GM23338 (cell line): ENCODE results near the gene ETV3. TPM values are rescaled to one million over a fixed set of nuclear protein-coding genes. Genes with fewer than 3 reads are reported as not detected.
A peak's percentile ranks its signal among the peaks of the same experiment; 100 is the strongest.

Experiments used
- ATAC-seq: fragments of 200-7000 bp; cut with Tn5 transposase; 3 replicates; pipeline ENCODE4 v1.9.1; 2020
- DNase-seq: peaks from one replicate; pipeline ENCODE4 v3.0.0-alpha.2; 2015; ENCODE audit warnings: low spot score
- H2AFZ ChIP-seq: fragments of 200-600 bp; sonication (generic); 2 replicates; pipeline ENCODE4 v1.8.0; 2016; ENCODE audit warnings: antibody characterized with exemption, mild to moderate bottlenecking, moderate library complexity
- H3F3A ChIP-seq: fragments of 200-600 bp; sonication (generic); replicated peaks from 2 replicates; pipeline ENCODE4 v1.8.0; 2017; ENCODE audit warnings: antibody characterized with exemption, mixed run types, low read depth
- H3K27ac ChIP-seq: fragments of 200-600 bp; sonication (generic); 2 replicates; pipeline ENCODE4 v1.6.1; 2016; ENCODE audit warnings: low read depth
- H3K27me3 ChIP-seq: fragments of 200-600 bp; sonication (generic); 2 replicates; pipeline ENCODE4 v1.8.0; 2016; ENCODE audit warnings: mild to moderate bottlenecking, mixed run types, moderate library complexity; ENCODE audit not compliant: insufficient read depth
- H3K36me3 ChIP-seq: fragments of 200-600 bp; sonication (generic); 2 replicates; pipeline ENCODE4 v1.8.0; 2016; ENCODE audit warnings: mild to moderate bottlenecking; ENCODE audit not compliant: insufficient read depth
- H3K4me1 ChIP-seq: fragments of 200-600 bp; sonication (generic); 2 replicates; pipeline ENCODE4 v1.8.0; 2016; ENCODE audit warnings: mild to moderate bottlenecking, moderate library complexity; ENCODE audit not compliant: insufficient read depth
- H3K4me2 ChIP-seq: fragments of 200-600 bp; sonication (generic); 2 replicates; pipeline ENCODE4 v1.7.1; 2017; ENCODE audit warnings: mixed run types
- H3K4me3 ChIP-seq: fragments of 200-600 bp; sonication (generic); 2 replicates; pipeline ENCODE4 v1.6.1; 2016; ENCODE audit warnings: mixed run types
- H3K79me2 ChIP-seq: fragments of 200-600 bp; sonication (generic); replicated peaks from 2 replicates; pipeline ENCODE4 v1.8.0; 2017; ENCODE audit warnings: mild to moderate bottlenecking; ENCODE audit not compliant: insufficient read depth
- H3K9me2 ChIP-seq: fragments of 200-600 bp; sonication (generic); 2 replicates; pipeline ENCODE4 v1.8.0; 2017; ENCODE audit not compliant: insufficient read depth
- H4K20me1 ChIP-seq: fragments of 200-600 bp; sonication (generic); replicated peaks from 2 replicates; pipeline ENCODE4 v1.8.0; 2017; ENCODE audit warnings: mild to moderate bottlenecking; ENCODE audit not compliant: insufficient read depth
- H3K27ac Mint-ChIP-seq: 2 replicates; pipeline ENCODE4 v1.8.0; 2020; ENCODE audit warnings: inconsistent platforms, mild to moderate bottlenecking, moderate library complexity, mixed read lengths
- H3K27me3 Mint-ChIP-seq: 3 replicates; pipeline ENCODE4 v1.8.0; 2022; ENCODE audit warnings: low read depth, mild to moderate bottlenecking, moderate library complexity, mixed read lengths, inconsistent platforms; ENCODE audit not compliant: insufficient read depth, poor library complexity
- H3K36me3 Mint-ChIP-seq: 3 replicates; pipeline ENCODE4 v1.8.0; 2021; ENCODE audit warnings: low read depth, mild to moderate bottlenecking, inconsistent platforms, moderate library complexity, mixed read lengths
- H3K4me1 Mint-ChIP-seq: 3 replicates; pipeline ENCODE4 v1.8.0; 2020; ENCODE audit warnings: mild to moderate bottlenecking, inconsistent platforms, mixed read lengths
- H3K4me3 Mint-ChIP-seq: 3 replicates; pipeline ENCODE4 v1.8.0; 2021; ENCODE audit warnings: moderate library complexity, mild to moderate bottlenecking, inconsistent platforms, mixed read lengths
- H3K9me3 Mint-ChIP-seq: 3 replicates; pipeline ENCODE4 v1.8.0; 2020; ENCODE audit warnings: moderate library complexity, mild to moderate bottlenecking, inconsistent platforms, mixed read lengths
- CREB1 ChIP-seq: fragments of 250-450 bp; sonication (Bioruptor Pico); IDR thresholded peaks from 2 replicates; pipeline ENCODE4 v1.5.0; 2020; ENCODE audit warnings: low read depth, mild to moderate bottlenecking, moderate library complexity
- EZH2phosphoT487 ChIP-seq: fragments of 200-600 bp; sonication (generic); IDR thresholded peaks from one replicate; pipeline ENCODE4 v1.8.1; 2018; ENCODE audit warnings: antibody characterized with exemption; ENCODE audit not compliant: unreplicated experiment
- STAT1 ChIP-seq: IDR thresholded peaks from one replicate; pipeline ENCODE4 v1.6.1; 2016; ENCODE audit warnings: antibody characterized with exemption; ENCODE audit not compliant: unreplicated experiment
- ZNF114 ChIP-seq: fragments of 250-450 bp; sonication (Bioruptor Pico); IDR thresholded peaks from 2 replicates; pipeline ENCODE4 v1.5.0; 2020; ENCODE audit warnings: mild to moderate bottlenecking, moderate library complexity
- polyA plus RNA-seq: library from polyadenylated mRNA; unstranded; fragments of >200 nt; fragmentation: Nextera tagmentation; extraction: Ambion mirVana; gene quantifications from 2 replicates; pipeline ENCODE4 v1.2.1, GENCODE V29; 2016
- total RNA-seq: library from RNA; depleted of rRNA; stranded (reverse); fragments of >200 nt; shearing (Covaris generic); gene quantifications from 2 replicates; pipeline ENCODE4 v1.2.3, GENCODE V29; 2014
- TF ChIP-seq, protein P1 (sequence below), 2 experiments: fragments of 200-600 bp in 1 of 2; sonication (generic) in 1 of 2; conservative IDR thresholded peaks; 2 replicates each; pipeline versions ENCODE4 v1.5.1 to v1.6.1; 2016 to 2017; ENCODE audit warnings: antibody characterized with exemption in 2 of 2, low read depth in 2 of 2, mild to moderate bottlenecking in 2 of 2, moderate library complexity in 1 of 2
- TF ChIP-seq, protein P2 (sequence below): IDR thresholded peaks from one replicate; pipeline ENCODE4 v1.6.1; 2018; ENCODE audit warnings: antibody characterized with exemption; ENCODE audit not compliant: unreplicated experiment
- TF ChIP-seq, protein P3 (sequence below): fragments of 250-450 bp; sonication (Bioruptor Pico); IDR thresholded peaks from 2 replicates; pipeline ENCODE4 v1.5.0; 2020; ENCODE audit warnings: mild to moderate bottlenecking, moderate library complexity

The ETV3 gene
- total and polyA plus RNA-seq, 2 experiments from 2014 or later = 8.1 to 19.6 TPM

GRCh38 chr1:157104598-157105293 lies 33.4 kb downstream of the ETV3 start:
- Histone ChIP-seq H3F3A (no peaks in the 10 kb centered on the region), H3K4me2 (no peak overlapping the region), H3K4me3 (no peak overlapping the region), H3K27me3 (0 out of 2 replicates have a peak, but pooled peaks cover 6% of the 10 kb centered on the region), H4K20me1 (no peaks in the 10 kb centered on the region), H3K9me2 (no peaks in the 10 kb centered on the region), H3K79me2 (no peaks in the 10 kb centered on the region), H2AFZ (peak overlapping the region; percentile 38; the same call in 1 of the 2 replicates), H3K27ac (no peak overlapping the region), H3K36me3 (no peaks in the 10 kb centered on the region), H3K4me1 (peaks cover 8% of the 10 kb centered on the region; the same call in 1 of the 2 replicates)
- H3K4me1 Mint-ChIP-seq = peaks cover 20% of the 10 kb centered on the region
- no peak; the same call in 2 of the 3 replicates for ATAC-seq
- no peak overlapping the region for H3K27ac Mint-ChIP-seq
- peaks cover 9% of the 10 kb centered on the region for H3K27me3 Mint-ChIP-seq
- no peaks in the 10 kb centered on the region; the same call in 2 of the 3 replicates for H3K36me3 Mint-ChIP-seq
- TF ChIP-seq CREB1 (CRISPR knock-in tag) (no peak), STAT1 (no peak), ZNF114 (no peak)
- TF ChIP-seq, protein P1, sequence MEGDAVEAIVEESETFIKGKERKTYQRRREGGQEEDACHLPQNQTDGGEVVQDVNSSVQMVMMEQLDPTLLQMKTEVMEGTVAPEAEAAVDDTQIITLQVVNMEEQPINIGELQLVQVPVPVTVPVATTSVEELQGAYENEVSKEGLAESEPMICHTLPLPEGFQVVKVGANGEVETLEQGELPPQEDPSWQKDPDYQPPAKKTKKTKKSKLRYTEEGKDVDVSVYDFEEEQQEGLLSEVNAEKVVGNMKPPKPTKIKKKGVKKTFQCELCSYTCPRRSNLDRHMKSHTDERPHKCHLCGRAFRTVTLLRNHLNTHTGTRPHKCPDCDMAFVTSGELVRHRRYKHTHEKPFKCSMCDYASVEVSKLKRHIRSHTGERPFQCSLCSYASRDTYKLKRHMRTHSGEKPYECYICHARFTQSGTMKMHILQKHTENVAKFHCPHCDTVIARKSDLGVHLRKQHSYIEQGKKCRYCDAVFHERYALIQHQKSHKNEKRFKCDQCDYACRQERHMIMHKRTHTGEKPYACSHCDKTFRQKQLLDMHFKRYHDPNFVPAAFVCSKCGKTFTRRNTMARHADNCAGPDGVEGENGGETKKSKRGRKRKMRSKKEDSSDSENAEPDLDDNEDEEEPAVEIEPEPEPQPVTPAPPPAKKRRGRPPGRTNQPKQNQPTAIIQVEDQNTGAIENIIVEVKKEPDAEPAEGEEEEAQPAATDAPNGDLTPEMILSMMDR (conservative IDR thresholded peaks at IDR 0.05; ENCODE audit: low read depth in 2 of 2) = no peak
- H3K9me3 Mint-ChIP-seq = no peaks in the 10 kb centered on the region; the same call in 2 of the 3 replicates
- DNase-seq = no peak
- H3K4me3 Mint-ChIP-seq = no peak overlapping the region

DNA sequence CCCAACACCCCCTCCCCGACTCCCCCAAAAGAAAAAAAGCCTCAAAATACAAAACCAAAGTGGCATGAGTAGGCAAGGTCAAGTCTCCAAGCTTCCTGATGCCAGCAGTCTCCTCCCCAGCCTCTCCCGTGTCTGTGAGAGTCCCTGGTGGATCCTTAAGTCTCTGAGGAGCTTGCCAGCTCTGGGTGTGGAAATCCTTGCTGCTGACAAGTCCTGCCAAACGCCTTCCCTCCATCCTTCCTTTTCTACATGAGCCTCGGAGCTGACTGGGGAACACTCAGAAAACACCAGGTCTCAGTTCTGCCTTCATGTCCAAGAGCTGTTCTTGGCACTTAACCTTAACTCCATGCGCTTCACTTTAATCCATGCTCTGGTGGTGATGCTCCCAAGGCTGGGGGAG lies 34.9 kb downstream of the ETV3 start:
- Histone ChIP-seq H2AFZ (no peak overlapping the region), H3K36me3 (no peaks in the 10 kb centered on the region), H4K20me1 (no peaks in the 10 kb centered on the region), H3K79me2 (no peaks in the 10 kb centered on the region), H3F3A (no peaks in the 10 kb centered on the region), H3K4me3 (no peak overlapping the region), H3K27me3 (0 out of 2 replicates have a peak, but pooled peaks cover 6% of the 10 kb centered on the region), H3K4me1 (peaks cover 8% of the 10 kb centered on the region; the same call in 1 of the 2 replicates), H3K4me2 (no peak overlapping the region), H3K27ac (no peak overlapping the region), H3K9me2 (no peaks in the 10 kb centered on the region)
- H3K36me3 Mint-ChIP-seq = no peaks in the 10 kb centered on the region; the same call in 2 of the 3 replicates
- H3K4me3 Mint-ChIP-seq = no peak overlapping the region
- H3K27me3 Mint-ChIP-seq = peaks cover 5% of the 10 kb centered on the region
- peaks cover 18% of the 10 kb centered on the region for H3K4me1 Mint-ChIP-seq
- no peak overlapping the region for H3K27ac Mint-ChIP-seq
- H3K9me3 Mint-ChIP-seq = no peaks in the 10 kb centered on the region; the same call in 2 of the 3 replicates
- ATAC-seq = no peak
- no peak for DNase-seq
- TF ChIP-seq EZH2phosphoT487 (no peak), CREB1 (CRISPR knock-in tag) (no peak)
- TF ChIP-seq, protein P2, sequence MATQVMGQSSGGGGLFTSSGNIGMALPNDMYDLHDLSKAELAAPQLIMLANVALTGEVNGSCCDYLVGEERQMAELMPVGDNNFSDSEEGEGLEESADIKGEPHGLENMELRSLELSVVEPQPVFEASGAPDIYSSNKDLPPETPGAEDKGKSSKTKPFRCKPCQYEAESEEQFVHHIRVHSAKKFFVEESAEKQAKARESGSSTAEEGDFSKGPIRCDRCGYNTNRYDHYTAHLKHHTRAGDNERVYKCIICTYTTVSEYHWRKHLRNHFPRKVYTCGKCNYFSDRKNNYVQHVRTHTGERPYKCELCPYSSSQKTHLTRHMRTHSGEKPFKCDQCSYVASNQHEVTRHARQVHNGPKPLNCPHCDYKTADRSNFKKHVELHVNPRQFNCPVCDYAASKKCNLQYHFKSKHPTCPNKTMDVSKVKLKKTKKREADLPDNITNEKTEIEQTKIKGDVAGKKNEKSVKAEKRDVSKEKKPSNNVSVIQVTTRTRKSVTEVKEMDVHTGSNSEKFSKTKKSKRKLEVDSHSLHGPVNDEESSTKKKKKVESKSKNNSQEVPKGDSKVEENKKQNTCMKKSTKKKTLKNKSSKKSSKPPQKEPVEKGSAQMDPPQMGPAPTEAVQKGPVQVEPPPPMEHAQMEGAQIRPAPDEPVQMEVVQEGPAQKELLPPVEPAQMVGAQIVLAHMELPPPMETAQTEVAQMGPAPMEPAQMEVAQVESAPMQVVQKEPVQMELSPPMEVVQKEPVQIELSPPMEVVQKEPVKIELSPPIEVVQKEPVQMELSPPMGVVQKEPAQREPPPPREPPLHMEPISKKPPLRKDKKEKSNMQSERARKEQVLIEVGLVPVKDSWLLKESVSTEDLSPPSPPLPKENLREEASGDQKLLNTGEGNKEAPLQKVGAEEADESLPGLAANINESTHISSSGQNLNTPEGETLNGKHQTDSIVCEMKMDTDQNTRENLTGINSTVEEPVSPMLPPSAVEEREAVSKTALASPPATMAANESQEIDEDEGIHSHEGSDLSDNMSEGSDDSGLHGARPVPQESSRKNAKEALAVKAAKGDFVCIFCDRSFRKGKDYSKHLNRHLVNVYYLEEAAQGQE = no peak
- TF ChIP-seq, protein P3, sequence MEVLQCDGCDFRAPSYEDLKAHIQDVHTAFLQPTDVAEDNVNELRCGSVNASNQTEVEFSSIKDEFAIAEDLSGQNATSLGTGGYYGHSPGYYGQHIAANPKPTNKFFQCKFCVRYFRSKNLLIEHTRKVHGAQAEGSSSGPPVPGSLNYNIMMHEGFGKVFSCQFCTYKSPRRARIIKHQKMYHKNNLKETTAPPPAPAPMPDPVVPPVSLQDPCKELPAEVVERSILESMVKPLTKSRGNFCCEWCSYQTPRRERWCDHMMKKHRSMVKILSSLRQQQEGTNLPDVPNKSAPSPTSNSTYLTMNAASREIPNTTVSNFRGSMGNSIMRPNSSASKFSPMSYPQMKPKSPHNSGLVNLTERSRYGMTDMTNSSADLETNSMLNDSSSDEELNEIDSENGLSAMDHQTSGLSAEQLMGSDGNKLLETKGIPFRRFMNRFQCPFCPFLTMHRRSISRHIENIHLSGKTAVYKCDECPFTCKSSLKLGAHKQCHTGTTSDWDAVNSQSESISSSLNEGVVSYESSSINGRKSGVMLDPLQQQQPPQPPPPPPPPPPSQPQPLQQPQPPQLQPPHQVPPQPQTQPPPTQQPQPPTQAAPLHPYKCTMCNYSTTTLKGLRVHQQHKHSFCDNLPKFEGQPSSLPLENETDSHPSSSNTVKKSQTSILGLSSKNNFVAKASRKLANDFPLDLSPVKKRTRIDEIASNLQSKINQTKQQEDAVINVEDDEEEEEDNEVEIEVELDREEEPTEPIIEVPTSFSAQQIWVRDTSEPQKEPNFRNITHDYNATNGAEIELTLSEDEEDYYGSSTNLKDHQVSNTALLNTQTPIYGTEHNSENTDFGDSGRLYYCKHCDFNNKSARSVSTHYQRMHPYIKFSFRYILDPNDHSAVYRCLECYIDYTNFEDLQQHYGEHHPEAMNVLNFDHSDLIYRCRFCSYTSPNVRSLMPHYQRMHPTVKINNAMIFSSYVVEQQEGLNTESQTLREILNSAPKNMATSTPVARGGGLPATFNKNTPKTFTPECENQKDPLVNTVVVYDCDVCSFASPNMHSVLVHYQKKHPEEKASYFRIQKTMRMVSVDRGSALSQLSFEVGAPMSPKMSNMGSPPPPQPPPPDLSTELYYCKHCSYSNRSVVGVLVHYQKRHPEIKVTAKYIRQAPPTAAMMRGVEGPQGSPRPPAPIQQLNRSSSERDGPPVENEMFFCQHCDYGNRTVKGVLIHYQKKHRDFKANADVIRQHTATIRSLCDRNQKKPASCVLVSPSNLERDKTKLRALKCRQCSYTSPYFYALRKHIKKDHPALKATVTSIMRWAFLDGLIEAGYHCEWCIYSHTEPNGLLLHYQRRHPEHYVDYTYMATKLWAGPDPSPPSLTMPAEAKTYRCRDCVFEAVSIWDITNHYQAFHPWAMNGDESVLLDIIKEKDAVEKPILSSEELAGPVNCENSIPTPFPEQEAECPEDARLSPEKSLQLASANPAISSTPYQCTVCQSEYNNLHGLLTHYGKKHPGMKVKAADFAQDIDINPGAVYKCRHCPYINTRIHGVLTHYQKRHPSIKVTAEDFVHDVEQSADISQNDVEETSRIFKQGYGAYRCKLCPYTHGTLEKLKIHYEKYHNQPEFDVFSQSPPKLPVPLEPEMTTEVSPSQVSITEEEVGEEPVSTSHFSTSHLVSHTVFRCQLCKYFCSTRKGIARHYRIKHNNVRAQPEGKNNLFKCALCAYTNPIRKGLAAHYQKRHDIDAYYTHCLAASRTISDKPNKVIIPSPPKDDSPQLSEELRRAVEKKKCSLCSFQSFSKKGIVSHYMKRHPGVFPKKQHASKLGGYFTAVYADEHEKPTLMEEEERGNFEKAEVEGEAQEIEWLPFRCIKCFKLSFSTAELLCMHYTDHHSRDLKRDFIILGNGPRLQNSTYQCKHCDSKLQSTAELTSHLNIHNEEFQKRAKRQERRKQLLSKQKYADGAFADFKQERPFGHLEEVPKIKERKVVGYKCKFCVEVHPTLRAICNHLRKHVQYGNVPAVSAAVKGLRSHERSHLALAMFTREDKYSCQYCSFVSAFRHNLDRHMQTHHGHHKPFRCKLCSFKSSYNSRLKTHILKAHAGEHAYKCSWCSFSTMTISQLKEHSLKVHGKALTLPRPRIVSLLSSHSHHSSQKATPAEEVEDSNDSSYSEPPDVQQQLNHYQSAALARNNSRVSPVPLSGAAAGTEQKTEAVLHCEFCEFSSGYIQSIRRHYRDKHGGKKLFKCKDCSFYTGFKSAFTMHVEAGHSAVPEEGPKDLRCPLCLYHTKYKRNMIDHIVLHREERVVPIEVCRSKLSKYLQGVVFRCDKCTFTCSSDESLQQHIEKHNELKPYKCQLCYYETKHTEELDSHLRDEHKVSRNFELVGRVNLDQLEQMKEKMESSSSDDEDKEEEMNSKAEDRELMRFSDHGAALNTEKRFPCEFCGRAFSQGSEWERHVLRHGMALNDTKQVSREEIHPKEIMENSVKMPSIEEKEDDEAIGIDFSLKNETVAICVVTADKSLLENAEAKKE (CRISPR knock-in tag) = no peak
